HepG2 (cell line): ENCODE results near the gene TRAPPC4. TPM values are rescaled to one million over a fixed set of nuclear protein-coding genes. Genes with fewer than 3 reads are reported as not detected.

Experiments
- BATF2 ChIP-seq: sonication (generic); formaldehyde crosslinking; IDR thresholded peaks from 2 replicates; pipeline ENCODE4 v1.8.0; 2022; ENCODE audit warnings: mild to moderate bottlenecking, missing genetic modification reagents, moderate library complexity
- E2F2 ChIP-seq: sonication (generic); formaldehyde crosslinking; IDR thresholded peaks from 2 replicates; pipeline ENCODE4 v1.4.0; 2020; ENCODE audit warnings: missing genetic modification reagents, borderline replicate concordance
- EHMT2 ChIP-seq: fragments of 200-600 bp; sonication (generic); IDR thresholded peaks from 2 replicates; pipeline ENCODE4 v1.7.0; 2017; ENCODE audit warnings: antibody characterized with exemption, low read depth, low read length, borderline replicate concordance
- KDM6A ChIP-seq: IDR thresholded peaks from 2 replicates; pipeline ENCODE4 v1.6.1; 2016; ENCODE audit warnings: low read depth
- LCORL ChIP-seq, 2 experiments: fragments of 450-650 bp in 1 of 2; sonication (generic) in 1 of 2; formaldehyde crosslinking in 1 of 2; IDR thresholded peaks; 2 replicates each; pipeline versions ENCODE4 v1.5.0 to v1.6.1; 2017 to 2020; ENCODE audit warnings: antibody characterized with exemption in 1 of 2, missing genetic modification reagents in 1 of 2
- MLLT10 ChIP-seq: sonication (generic); formaldehyde crosslinking; IDR thresholded peaks from 2 replicates; pipeline ENCODE4 v1.4.0; 2020; ENCODE audit warnings: missing genetic modification reagents
- REST ChIP-seq, 2 experiments: IDR thresholded peaks; 2 replicates each; pipeline ENCODE4 v1.6.1; 2011 to 2012; ENCODE audit warnings: low read length in 2 of 2, borderline replicate concordance in 1 of 2, low read depth in 1 of 2, mild to moderate bottlenecking in 1 of 2, moderate library complexity in 1 of 2
- RFX3 ChIP-seq: IDR thresholded peaks from 2 replicates; pipeline ENCODE4 v1.6.1; 2016; ENCODE audit warnings: missing biosample characterization, missing genetic modification reagents
- SRSF1 ChIP-seq: fragments of 200-400 bp; formaldehyde crosslinking; optimal IDR thresholded peaks from 2 replicates; pipeline ENCODE3; 2017; ENCODE audit warnings: mild to moderate bottlenecking, low read depth, low read length, moderate library complexity
- ZNF180 ChIP-seq: sonication (generic); formaldehyde crosslinking; IDR thresholded peaks from 2 replicates; pipeline ENCODE4 v1.4.0; 2020; ENCODE audit warnings: low read depth, missing genetic modification reagents, borderline replicate concordance
- ZNF317 ChIP-seq: sonication (generic); formaldehyde crosslinking; IDR thresholded peaks from 2 replicates; pipeline ENCODE4 v1.5.0; 2020; ENCODE audit warnings: mild to moderate bottlenecking, missing genetic modification reagents
- ZNF382 ChIP-seq: sonication (generic); formaldehyde crosslinking; IDR thresholded peaks from 2 replicates; pipeline ENCODE4 v1.5.0; 2020; ENCODE audit warnings: missing genetic modification reagents, mild to moderate bottlenecking, borderline replicate concordance
- ZNF432 ChIP-seq: sonication (generic); formaldehyde crosslinking; IDR thresholded peaks from 2 replicates; pipeline ENCODE4 v1.5.0; 2020; ENCODE audit warnings: missing genetic modification reagents, mild to moderate bottlenecking, borderline replicate concordance
- ZNF737 ChIP-seq: sonication (generic); formaldehyde crosslinking; IDR thresholded peaks from 2 replicates; pipeline ENCODE4 v1.5.0; 2020; ENCODE audit warnings: missing genetic modification reagents, mild to moderate bottlenecking, borderline replicate concordance
- ZSCAN9 ChIP-seq: IDR thresholded peaks from 2 replicates; pipeline ENCODE4 v1.6.1; 2016; ENCODE audit warnings: borderline replicate concordance
- ZXDC ChIP-seq: sonication (generic); formaldehyde crosslinking; IDR thresholded peaks from 2 replicates; pipeline ENCODE4 v1.5.0; 2020; ENCODE audit warnings: mild to moderate bottlenecking, missing genetic modification reagents
- polyA plus RNA-seq, 8 experiments: library from polyadenylated mRNA; depleted of rRNA in 3 of 8; stranded (reverse) in 7 of 8; unstranded in 1 of 8; fragments of >200 nt; fragmentation: Illumina TruSeq in 4 of 8; extraction: Trizol in 4 of 8; gene quantifications; 2 replicates each; pipeline versions ENCODE4 v1.2.1 to v1.2.3, GENCODE V29; 2011 to 2016; ENCODE audit warnings: low read depth in 4 of 8, missing spikeins in 1 of 8, mixed read lengths in 1 of 8; ENCODE audit not compliant: insufficient read depth in 1 of 8
- total RNA-seq, 5 experiments: library from RNA; depleted of rRNA; stranded (reverse); fragments of >200 nt; fragmentation: Illumina TruSeq; extraction: Trizol; gene quantifications; 2 replicates each; pipeline ENCODE4 v1.2.3, GENCODE V29; 2016; ENCODE audit warnings: low read depth in 1 of 5
- TF ChIP-seq, protein P1 (sequence below): IDR thresholded peaks from 2 replicates; pipeline ENCODE4 v1.6.1; 2012; ENCODE audit warnings: low read length, improper control_type of control experiment

The TRAPPC4 gene
- total and polyA plus RNA-seq, 2 of the 13 experiments (the other 11 are each of a cell fraction or from before 2014, with no cell fraction given): 97.4 to 140 TPM

DNA sequence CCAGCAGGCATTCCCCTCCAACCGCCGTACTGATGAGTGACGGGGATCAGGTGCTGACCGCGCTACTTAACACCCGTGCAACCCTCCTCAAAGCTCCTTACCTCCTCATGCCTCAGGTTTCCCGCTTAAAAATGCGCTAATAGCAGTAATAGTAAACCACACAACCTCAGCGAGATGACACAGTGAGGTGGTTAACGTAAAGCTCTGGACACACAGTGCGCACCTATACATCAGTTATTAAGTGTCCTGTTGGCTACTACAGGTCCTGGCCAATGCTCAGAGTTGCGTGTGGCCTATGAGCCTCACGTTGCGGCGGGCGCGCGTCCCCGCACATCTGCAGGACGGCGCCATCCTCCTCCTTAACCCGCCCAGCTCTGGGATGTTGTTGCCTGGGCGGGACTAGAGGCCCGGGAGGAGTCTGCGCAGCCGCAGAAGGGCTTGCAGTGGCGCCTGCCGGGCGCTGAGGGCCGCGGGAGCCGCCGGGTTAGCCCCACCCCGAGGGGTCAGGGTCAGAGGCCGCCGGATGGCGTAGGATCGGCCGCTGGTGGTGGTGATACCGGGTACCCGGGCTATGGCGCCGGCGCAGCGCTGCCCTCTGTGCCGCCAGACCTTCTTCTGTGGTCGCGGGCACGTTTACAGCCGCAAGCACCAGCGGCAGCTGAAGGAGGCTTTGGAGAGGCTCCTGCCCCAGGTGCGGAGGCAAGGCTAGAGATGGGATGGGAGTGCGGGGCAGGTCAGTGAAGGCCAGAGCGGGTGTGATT lies 20.8 kb upstream of the TRAPPC4 start, which contains the start of gene CENATAC (continued):
- TF ChIP-seq ZNF180 (CRISPR knock-in tag) (no peak), ZSCAN9 (CRISPR knock-in tag) (peak; percentile 59; the same call in 1 of the 2 replicates), LCORL (IDR thresholded peaks at IDR 0.05) (no peak), LCORL (CRISPR knock-in tag; IDR thresholded peaks at IDR 0.05) (peak; percentile 29; the same call in 1 of the 2 replicates), ZNF317 (CRISPR knock-in tag) (no peak), MLLT10 (CRISPR knock-in tag) (no peak), RFX3 (CRISPR knock-in tag) (no peak), ZXDC (CRISPR knock-in tag) (no peak), ZNF737 (no peak), KDM6A (no peak), REST (IDR thresholded peaks at IDR 0.05; ENCODE audit: borderline replicate concordance in 1 of 2, low read depth in 1 of 2, low read length in 2 of 2) (no peak), BATF2 (CRISPR knock-in tag) (no peak), E2F2 (CRISPR knock-in tag) (no peak), SRSF1 (no peak), ZNF382 (CRISPR knock-in tag) (no peak), EHMT2 (no peak), ZNF432 (CRISPR knock-in tag) (no peak)
- TF ChIP-seq, protein P1, sequence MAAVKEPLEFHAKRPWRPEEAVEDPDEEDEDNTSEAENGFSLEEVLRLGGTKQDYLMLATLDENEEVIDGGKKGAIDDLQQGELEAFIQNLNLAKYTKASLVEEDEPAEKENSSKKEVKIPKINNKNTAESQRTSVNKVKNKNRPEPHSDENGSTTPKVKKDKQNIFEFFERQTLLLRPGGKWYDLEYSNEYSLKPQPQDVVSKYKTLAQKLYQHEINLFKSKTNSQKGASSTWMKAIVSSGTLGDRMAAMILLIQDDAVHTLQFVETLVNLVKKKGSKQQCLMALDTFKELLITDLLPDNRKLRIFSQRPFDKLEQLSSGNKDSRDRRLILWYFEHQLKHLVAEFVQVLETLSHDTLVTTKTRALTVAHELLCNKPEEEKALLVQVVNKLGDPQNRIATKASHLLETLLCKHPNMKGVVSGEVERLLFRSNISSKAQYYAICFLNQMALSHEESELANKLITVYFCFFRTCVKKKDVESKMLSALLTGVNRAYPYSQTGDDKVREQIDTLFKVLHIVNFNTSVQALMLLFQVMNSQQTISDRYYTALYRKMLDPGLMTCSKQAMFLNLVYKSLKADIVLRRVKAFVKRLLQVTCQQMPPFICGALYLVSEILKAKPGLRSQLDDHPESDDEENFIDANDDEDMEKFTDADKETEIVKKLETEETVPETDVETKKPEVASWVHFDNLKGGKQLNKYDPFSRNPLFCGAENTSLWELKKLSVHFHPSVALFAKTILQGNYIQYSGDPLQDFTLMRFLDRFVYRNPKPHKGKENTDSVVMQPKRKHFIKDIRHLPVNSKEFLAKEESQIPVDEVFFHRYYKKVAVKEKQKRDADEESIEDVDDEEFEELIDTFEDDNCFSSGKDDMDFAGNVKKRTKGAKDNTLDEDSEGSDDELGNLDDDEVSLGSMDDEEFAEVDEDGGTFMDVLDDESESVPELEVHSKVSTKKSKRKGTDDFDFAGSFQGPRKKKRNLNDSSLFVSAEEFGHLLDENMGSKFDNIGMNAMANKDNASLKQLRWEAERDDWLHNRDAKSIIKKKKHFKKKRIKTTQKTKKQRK: no peak
